HG03342 (cell line): ENCODE measurements around the gene PCBP2.

ENCODE experiments used
- ATAC-seq: cut with Tn5 transposase; IDR thresholded peaks from one replicate; pipeline ENCODE4 v1.9.1; 2021; ENCODE audit warnings: mild to moderate bottlenecking, moderate library complexity; ENCODE audit not compliant: unreplicated experiment

The PCBP2 gene

GRCh38 chr12:53506881-53507602 is 55.1 kb downstream of the PCBP2 start, which contains the start of gene NPFF:
Gene NPFF (minus strand): TSS chr12:53507484. CDS start chr12:53507474, 10 bp downstream.
- ATAC-seq = no peak

DNA sequence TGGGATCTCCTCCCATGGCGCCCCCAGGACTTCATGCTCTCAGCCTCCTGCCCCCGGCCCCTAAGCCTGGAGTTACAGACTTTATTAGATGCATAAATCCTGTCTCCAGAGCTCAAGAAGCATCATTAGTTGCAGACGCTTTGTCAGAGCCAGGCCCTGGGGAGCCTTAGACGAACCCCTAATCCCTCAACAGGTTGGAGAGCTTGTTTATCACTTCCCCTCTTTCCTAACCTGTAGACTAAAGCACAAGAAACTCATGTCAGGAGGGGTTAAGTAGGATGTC is 55.6 kb downstream of the PCBP2 start:
- ATAC-seq = no peak

DNA sequence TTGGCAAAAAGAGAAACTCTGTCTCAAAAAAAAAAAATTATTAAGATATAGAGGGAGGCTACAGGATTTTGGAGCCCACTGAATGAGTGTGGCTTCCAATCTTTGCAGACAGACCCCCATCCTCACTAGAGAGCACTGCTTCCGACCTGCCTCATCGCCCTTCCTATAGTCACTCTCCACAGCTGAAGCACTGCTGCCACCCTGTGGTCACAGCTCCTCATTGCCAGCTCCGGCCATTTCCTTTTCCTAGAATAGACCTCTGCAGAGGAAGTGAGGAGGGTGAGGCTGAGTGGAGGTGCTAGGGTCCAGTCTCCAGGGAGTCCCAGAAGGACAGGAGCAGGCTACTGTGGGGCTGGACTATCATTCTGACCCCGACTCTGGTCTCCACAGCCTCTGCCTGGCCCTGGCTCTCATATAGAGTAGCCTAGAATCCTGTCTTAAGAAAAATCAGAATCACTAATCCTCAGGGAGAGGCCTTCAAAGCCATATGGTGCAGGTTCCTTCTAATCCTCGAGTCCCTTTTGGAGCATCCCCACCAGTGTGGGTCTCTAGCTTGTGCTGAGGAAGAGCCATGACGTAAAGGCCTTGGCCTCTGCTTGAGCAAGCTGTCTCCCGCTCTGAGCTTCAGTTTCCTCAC is 56.8 kb downstream of the PCBP2 start:
- peak; percentile 85 for ATAC-seq

- ATAC-seq = no peak
Measured at GRCh38 chr12:53510181-53510812, 58.4 kb downstream of the PCBP2 start.

DNA sequence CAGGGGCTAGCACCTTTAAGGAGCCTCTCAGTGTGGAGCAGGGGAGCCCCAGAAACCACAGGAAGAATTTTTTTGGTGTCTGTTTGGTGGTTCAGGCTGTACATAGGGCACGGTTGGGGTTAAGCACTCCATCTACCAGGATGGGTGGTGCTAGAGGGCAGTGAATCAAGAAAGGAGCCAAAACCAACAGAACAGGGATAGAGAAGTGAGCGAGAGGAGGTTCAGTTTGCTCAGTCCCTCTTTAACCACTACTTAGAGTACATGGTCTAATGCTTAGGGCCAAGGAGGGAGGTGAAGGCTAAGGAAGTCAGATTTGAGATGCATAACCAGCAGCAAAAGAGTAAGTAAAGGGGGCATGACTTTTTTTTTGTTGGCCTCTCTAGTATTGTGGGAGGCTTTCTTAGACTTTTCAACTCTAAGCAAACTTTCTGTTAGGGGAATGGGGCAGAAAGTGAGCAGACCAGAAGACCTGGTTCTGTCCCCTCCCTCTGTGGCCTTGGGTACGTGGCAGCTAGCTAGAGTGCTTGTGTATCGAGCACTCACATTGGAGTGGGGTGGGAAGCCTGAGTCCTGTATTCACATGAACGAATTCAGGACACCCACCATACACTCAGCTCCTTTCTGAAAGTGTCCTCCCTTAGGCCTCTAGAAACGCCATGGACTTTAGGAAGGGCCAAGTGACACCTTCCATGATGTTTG is 62.0 kb downstream of the PCBP2 start:
- ATAC-seq = no peak

DNA sequence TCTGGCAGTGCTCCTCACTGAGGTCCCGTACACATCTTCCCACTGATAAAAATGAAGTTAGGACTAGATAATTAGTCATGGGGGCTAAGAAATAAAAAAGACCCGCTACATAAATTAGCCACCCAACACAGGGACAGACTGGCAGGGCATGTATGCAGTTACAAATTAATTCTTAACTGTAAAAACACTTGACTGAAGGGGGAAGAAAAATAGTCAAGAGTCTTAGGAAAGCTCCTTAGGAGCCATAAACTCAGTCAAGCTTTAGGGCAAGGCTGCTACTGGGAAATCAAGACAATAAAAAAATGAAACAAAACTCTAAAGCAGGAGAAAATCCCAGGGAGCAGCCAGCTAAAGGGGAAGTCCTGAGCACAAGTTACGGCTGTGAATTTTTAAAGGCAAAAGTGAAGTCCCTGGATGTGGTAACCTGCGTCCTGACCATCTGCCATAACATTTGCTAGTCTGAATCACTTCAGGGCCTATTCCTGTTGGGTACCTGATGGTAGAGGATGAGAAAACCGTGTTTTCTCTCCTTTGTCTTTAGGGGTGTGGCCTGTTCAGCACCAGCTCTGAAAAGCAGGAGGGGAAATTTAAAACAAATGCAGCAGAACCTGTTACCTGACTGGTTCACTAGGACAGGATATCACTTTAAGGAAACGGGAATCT is 62.9 kb downstream of the PCBP2 start:
- ATAC-seq = no peak

GRCh38 chr12:53515291-53515680 is 63.4 kb downstream of the PCBP2 start:
- ATAC-seq = no peak

GRCh38 chr12:53516758-53517455 is 65.0 kb downstream of the PCBP2 start:
- ATAC-seq = no peak

GRCh38 chr12:53518381-53518780 is 66.5 kb downstream of the PCBP2 start:
- ATAC-seq = no peak

GRCh38 chr12:53523131-53523530 is 71.2 kb downstream of the PCBP2 start:
- ATAC-seq = no peak

GRCh38 chr12:53524476-53524875 is 72.6 kb downstream of the PCBP2 start:
- no peak for ATAC-seq

DNA sequence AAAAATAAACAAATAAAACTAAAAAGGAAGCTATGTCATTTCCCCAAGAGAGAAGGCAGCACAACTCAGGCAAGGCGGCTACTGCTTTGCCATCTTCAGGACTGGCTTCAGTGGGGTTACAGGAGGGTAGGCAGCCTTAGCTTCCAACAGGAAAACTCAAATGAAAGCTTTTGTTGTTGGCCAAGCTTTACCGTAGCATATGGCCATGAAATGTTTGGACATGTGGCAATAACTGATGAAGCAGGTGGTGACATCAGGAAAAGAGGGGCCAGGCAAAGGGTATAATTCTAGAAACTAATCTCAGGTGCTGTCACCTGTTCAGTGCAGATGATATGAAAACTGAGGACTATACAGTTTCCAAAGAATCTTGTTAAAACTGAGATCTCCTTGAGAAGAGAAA is 78.2 kb downstream of the PCBP2 start:
- no peak for ATAC-seq
